Measurements from ENCODE around the gene HPCAL4. TPM values are rescaled to one million over a fixed set of nuclear protein-coding genes. Genes with fewer than 3 reads are reported as not detected.

HPCAL4 gene
- 0.49 TPM for total RNA-seq

DNA sequence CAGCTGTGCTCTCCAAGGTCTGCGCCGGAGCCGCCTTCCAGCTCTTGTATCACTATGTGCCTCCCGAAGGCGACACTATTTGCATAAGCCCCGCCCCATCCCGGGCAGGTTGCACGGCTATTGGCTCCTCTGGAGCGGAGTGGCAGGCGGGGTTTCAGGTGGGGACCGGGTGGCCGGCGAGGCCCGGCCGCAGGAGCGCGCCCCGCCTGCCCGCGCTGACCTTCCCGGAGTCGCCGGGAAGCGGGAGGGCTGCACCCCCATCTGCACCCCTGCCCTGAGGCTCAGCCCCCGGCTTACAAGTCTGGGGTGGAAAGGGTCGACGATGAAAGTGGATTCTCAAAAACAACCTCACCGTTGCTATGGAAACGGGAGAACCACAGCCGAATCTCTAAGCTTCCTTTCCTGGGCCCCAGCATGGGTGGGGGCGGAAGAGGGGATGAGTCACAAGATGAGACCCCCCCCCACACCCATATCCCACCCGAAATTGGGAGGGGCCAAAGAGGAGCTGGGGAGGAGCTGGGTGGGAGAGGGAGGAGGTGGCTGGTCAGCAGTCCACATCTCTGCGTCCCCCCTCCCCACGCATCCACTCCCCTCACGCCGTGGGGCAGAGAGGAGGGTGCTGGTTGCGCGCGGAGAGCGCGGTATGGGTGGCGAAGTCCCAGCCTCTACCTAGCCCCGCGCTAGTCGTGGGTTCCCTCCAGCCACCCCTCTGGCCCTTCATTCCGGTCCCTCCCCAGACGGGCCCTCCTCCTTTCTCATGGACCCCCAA is at the start of gene HPCAL4:
Gene HPCAL4 (minus strand): TSS at position 51 of the 769 bp plus-strand sequence. CDS start 6,830 bp downstream, outside the sequence.
- Histone ChIP-seq H3K27me3 (no peaks in the 10 kb centered on the region), H3K4me1 (peaks cover 21% of the 10 kb centered on the region), H3K36me3 (no peaks in the 10 kb centered on the region), H3K27ac (no peak within 1 kb of the TSS), H3K9me3 (no peaks in the 10 kb centered on the region), H3K4me3 (peak within 1 kb of the TSS; percentile 21 to 34)
- intact Hi-C loops (cut with DNase I), result no loop called here
- DNase-seq (ENCODE audit: extremely low spot score in 2 of 2), result no peak
- TF ChIP-seq POLR2AphosphoS5 (IDR thresholded peaks at IDR 0.05; ENCODE audit: insufficient read depth in 1 of 2, low read depth in 1 of 2) (no peak), POLR2A (IDR thresholded peaks at IDR 0.05) (no peak)
- TF ChIP-seq, protein P1, sequence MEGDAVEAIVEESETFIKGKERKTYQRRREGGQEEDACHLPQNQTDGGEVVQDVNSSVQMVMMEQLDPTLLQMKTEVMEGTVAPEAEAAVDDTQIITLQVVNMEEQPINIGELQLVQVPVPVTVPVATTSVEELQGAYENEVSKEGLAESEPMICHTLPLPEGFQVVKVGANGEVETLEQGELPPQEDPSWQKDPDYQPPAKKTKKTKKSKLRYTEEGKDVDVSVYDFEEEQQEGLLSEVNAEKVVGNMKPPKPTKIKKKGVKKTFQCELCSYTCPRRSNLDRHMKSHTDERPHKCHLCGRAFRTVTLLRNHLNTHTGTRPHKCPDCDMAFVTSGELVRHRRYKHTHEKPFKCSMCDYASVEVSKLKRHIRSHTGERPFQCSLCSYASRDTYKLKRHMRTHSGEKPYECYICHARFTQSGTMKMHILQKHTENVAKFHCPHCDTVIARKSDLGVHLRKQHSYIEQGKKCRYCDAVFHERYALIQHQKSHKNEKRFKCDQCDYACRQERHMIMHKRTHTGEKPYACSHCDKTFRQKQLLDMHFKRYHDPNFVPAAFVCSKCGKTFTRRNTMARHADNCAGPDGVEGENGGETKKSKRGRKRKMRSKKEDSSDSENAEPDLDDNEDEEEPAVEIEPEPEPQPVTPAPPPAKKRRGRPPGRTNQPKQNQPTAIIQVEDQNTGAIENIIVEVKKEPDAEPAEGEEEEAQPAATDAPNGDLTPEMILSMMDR (IDR thresholded peaks at IDR 0.05), result no peak

DNA sequence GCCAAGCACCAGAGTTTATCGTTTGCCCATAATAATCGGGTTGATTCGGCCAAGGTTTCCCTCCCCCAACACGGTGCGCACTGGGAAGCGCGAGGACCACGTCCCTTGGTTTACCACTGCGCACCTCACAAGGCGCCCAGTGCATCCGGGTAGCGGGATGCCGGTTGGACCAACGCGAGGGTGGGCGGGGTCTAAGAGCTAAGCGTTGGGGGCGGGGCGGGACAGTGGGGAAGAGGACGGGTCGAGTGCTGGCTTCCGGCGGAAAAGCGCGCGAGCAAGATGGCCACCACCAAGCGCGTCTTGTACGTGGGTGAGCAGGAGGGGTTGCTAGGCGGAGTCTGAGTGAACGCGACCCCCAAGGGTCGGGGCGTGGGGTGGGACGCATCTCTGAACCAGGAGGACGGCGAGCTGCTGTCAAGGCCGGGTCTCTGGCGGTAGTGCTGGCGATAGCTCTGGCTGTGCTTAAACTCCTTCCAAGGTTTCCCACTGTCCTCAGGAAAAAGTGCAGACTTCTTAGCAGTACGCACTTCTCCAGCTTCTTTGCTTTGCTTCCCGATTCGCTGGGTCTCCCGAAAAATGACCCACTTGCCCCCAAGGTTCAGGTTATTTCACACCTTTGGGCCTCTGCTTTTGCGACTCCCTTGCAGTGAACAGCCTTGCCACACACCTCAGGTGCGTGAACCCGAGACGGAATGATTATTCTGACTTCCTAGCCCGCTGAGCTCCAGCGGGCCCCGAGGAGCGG is 47.6 kb upstream of the HPCAL4 start, which contains the start of gene PPIE:
Gene PPIE (plus strand): TSS at position 261 of the 745 bp plus-strand sequence. CDS start 19 bp downstream, at position 280.
- Histone ChIP-seq H3K9me3 (no peaks in the 10 kb centered on the region), H3K4me3 (peak within 1 kb of the TSS; percentile 60 to 87), H3K36me3 (peaks cover 0 to 31% of the 10 kb centered on the region in 2 donors), H3K27me3 (no peaks in the 10 kb centered on the region), H3K27ac (peak within 1 kb of the TSS; percentile 42), H3K4me1 (peaks cover 22% of the 10 kb centered on the region)
- DNase-seq (ENCODE audit: extremely low spot score in 2 of 2), result peak in 1 of 2 donors; percentile 89
- TF ChIP-seq, protein P1 (IDR thresholded peaks at IDR 0.05), result no peak
- TF ChIP-seq POLR2AphosphoS5 (IDR thresholded peaks at IDR 0.05; ENCODE audit: insufficient read depth in 1 of 2, low read depth in 1 of 2), result peak in 1 of 2 donors; percentile 62
- intact Hi-C loops (cut with DNase I), result no loop called here

DNA sequence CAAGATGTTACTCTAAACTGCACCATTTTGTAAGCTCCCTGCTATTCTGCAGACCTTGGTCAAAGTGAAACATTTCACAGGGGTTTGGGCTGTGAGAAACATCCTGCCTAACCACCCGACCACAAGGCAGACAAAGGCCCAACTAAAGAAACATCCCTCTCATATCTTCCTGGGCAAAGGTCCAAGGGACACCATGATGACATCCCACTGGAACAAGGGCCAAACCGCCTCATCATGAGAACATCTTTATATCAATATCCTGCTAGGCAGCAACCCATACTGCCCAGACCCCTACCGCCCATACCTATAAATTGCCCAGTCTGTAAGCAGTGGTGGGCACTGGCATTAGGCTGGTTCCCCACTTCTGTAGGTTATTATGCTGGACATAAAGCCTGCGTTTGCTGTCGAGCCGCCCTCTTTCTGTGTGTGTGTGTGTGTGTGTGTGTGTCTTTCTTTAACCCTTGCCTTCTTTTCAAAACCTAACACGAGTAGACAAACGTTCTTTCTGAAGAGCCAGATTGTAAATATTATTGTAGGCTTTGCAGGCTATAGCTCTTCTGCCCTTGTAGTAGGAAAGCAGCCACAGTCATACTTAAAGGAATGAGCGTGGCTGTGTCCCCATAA is 46.4 kb upstream of the HPCAL4 start:
- H3K27me3 ChIP-seq, result no peaks in the 10 kb centered on the region
- no peaks in the 10 kb centered on the region for H3K9me3 ChIP-seq
- peaks cover 22% of the 10 kb centered on the region for H3K4me1 ChIP-seq
- DNase-seq (ENCODE audit: extremely low spot score in 2 of 2), result peak in 1 of 2 donors; percentile 65
- intact Hi-C loops (cut with DNase I), result no loop called here
- TF ChIP-seq, protein P1 (IDR thresholded peaks at IDR 0.05), result no peak
- TF ChIP-seq POLR2AphosphoS5 (IDR thresholded peaks at IDR 0.05; ENCODE audit: insufficient read depth in 1 of 2, low read depth in 1 of 2) (no peak), POLR2A (IDR thresholded peaks at IDR 0.05) (no peak)
- H3K4me3 ChIP-seq, result no peak overlapping the region
- peaks cover 0 to 20% of the 10 kb centered on the region in 2 donors for H3K36me3 ChIP-seq
- no peak overlapping the region for H3K27ac ChIP-seq

DNA sequence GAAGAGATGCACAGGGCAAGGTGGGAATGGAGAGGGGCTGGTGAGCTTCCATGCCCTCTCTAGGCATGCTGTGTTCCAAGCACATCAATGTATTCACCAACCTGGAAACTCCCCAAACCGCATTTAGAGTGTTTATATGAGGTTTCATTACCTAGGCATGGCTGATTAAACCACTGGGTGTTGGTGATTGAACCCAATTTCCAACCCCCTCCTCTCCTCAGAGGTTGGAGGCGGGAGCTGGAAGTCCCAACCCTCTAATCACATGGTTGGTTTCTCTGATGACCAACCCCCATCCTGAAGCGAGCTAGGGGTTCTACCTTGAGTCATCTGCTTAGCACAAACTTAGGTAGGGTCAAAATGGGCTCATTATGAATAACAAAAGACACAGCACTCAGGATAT is 44.5 kb upstream of the HPCAL4 start:
- H3K27ac ChIP-seq, result no peak overlapping the region
- H3K36me3 ChIP-seq, result peaks cover 0 to 6% of the 10 kb centered on the region in 2 donors
- H3K4me1 ChIP-seq, result peaks cover 21% of the 10 kb centered on the region
- H3K4me3 ChIP-seq, result no peak overlapping the region
- peak in 1 of 2 donors; percentile 18 for DNase-seq (ENCODE audit: extremely low spot score in 2 of 2)
- no peaks in the 10 kb centered on the region for H3K9me3 ChIP-seq
- intact Hi-C loops (cut with DNase I), result no loop called here
- TF ChIP-seq POLR2A (IDR thresholded peaks at IDR 0.05), result no peak
- TF ChIP-seq POLR2AphosphoS5 (IDR thresholded peaks at IDR 0.05; ENCODE audit: insufficient read depth in 1 of 2, low read depth in 1 of 2), result no peak
- TF ChIP-seq, protein P1 (IDR thresholded peaks at IDR 0.05), result no peak
- H3K27me3 ChIP-seq, result no peaks in the 10 kb centered on the region

Data from vagina (tissue), 2 donors.